GM12878 (cell line): ENCODE results near the gene PGC.

ENCODE experiments used
- RFX5 ChIP-seq: IDR thresholded peaks from 2 replicates; pipeline ENCODE4 v1.6.1; 2011; ENCODE audit warnings: low read depth, low read length, improper control_type of control experiment
- TF ChIP-seq, protein P1 (sequence below): IDR thresholded peaks from 2 replicates; pipeline ENCODE4 v1.6.1; 2012; ENCODE audit warnings: low read depth, low read length, improper control_type of control experiment
- TF ChIP-seq, protein P2 (sequence below), 3 experiments: IDR thresholded peaks in 2 of 3; conservative IDR thresholded peaks in 1 of 3; 2 replicates each; pipeline ENCODE4 v1.5.1; 2011; ENCODE audit warnings: low read depth in 3 of 3, low read length in 3 of 3, mild to moderate bottlenecking in 3 of 3, control low read depth in 2 of 3, moderate library complexity in 2 of 3, inconsistent platforms in 1 of 3, mixed read lengths in 1 of 3; ENCODE audit not compliant: control insufficient read depth in 2 of 3, insufficient read depth in 1 of 3; ENCODE audit errors: extremely low read depth in 1 of 3

DNA sequence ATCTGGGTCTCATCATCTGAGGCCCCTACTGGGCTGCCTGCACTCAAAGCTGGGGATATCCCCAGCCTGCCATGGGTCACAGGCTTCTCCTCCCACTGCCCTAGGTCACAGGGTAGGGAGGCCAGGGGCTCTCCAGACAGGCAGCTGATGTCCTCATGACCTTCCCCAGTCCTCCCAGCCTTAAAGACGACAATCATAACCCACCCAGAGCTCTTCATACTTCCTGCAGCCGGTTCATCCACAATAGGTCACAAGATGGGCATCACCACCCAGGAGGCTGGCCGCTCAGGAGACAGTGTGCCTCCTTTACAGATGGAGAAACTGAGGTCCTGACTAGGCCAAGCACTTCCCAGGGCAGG, 27.0 kb downstream of the PGC start:
- TF ChIP-seq, protein P1, sequence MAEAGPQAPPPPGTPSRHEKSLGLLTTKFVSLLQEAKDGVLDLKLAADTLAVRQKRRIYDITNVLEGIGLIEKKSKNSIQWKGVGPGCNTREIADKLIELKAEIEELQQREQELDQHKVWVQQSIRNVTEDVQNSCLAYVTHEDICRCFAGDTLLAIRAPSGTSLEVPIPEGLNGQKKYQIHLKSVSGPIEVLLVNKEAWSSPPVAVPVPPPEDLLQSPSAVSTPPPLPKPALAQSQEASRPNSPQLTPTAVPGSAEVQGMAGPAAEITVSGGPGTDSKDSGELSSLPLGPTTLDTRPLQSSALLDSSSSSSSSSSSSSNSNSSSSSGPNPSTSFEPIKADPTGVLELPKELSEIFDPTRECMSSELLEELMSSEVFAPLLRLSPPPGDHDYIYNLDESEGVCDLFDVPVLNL: no peak
- TF ChIP-seq, protein P2, sequence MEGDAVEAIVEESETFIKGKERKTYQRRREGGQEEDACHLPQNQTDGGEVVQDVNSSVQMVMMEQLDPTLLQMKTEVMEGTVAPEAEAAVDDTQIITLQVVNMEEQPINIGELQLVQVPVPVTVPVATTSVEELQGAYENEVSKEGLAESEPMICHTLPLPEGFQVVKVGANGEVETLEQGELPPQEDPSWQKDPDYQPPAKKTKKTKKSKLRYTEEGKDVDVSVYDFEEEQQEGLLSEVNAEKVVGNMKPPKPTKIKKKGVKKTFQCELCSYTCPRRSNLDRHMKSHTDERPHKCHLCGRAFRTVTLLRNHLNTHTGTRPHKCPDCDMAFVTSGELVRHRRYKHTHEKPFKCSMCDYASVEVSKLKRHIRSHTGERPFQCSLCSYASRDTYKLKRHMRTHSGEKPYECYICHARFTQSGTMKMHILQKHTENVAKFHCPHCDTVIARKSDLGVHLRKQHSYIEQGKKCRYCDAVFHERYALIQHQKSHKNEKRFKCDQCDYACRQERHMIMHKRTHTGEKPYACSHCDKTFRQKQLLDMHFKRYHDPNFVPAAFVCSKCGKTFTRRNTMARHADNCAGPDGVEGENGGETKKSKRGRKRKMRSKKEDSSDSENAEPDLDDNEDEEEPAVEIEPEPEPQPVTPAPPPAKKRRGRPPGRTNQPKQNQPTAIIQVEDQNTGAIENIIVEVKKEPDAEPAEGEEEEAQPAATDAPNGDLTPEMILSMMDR (IDR thresholded peaks at IDR 0.05 in 2 of 3, conservative IDR thresholded peaks at IDR 0.05 in 1 of 3; ENCODE audit: control insufficient read depth in 2 of 3, extremely low read depth in 1 of 3, insufficient read depth in 1 of 3, low read depth in 3 of 3, low read length in 3 of 3): no peak
- no peak for TF ChIP-seq RFX5
